HEK293 (cell line): ENCODE data around the gene AOAH.

Experiments
- CTCF ChIA-PET: fragments of 350-600 bp; formaldehyde crosslinking; extraction: SDS; loops from one replicate; lab custom pipeline; 2021; ENCODE audit warnings: antibody characterized with exemption; lab: Yijun Ruan, JAX
- POLR2A ChIA-PET: fragments of 300-600 bp; formaldehyde crosslinking; extraction: SDS; loops from one replicate; lab custom pipeline; 2020; ENCODE audit warnings: antibody characterized with exemption, inconsistent platforms; lab: Yijun Ruan, JAX
- H3K27ac ChIP-seq: fragments of 200-500 bp; sonication (Bioruptor generic); 2 replicates; pipeline ENCODE4 v1.5.1; 2014; ENCODE audit warnings: low read depth, low read length, control low read depth, inconsistent platforms; ENCODE audit errors: extremely low read depth
- H3K36me3 ChIP-seq, 2 experiments: fragments of 200-500 bp in 1 of 2; sonication (Bioruptor generic) in 1 of 2; 1 replicate in 1 of 2; 2 replicates in 1 of 2; pipeline ENCODE4 v1.5.1; 2014 to 2017; ENCODE audit warnings: inconsistent platforms in 2 of 2, low read length in 2 of 2; ENCODE audit not compliant: control insufficient read depth in 2 of 2, insufficient read depth in 1 of 2
- H3K4me1 ChIP-seq: fragments of 200-500 bp; sonication (Bioruptor generic); 2 replicates; pipeline ENCODE4 v1.5.1; 2014; ENCODE audit warnings: mild to moderate bottlenecking, low read length, inconsistent platforms; ENCODE audit not compliant: control insufficient read depth, insufficient read depth
- H3K4me3 ChIP-seq: 2 replicates; pipeline ENCODE4 v1.5.1; 2011; ENCODE audit warnings: low read depth, mild to moderate bottlenecking, control low read depth, low read length, moderate library complexity
- H3K9me3 ChIP-seq: fragments of 200-500 bp; sonication (Bioruptor generic); 2 replicates; pipeline ENCODE4 v1.5.1; 2014; ENCODE audit warnings: low read depth, low read length, inconsistent platforms; ENCODE audit not compliant: control insufficient read depth, insufficient read depth
- GFI1B ChIP-seq: fragments of 450-650 bp; formaldehyde crosslinking; IDR thresholded peaks from 2 replicates; pipeline ENCODE4 v1.5.1; 2016; ENCODE audit warnings: missing biosample characterization, missing genetic modification characterization
- GLIS1 ChIP-seq: fragments of 450-650 bp; formaldehyde crosslinking; IDR thresholded peaks from 2 replicates; pipeline ENCODE4 v1.5.1; 2016; ENCODE audit warnings: missing biosample characterization, missing genetic modification characterization
- IKZF3 ChIP-seq: fragments of 450-650 bp; IDR thresholded peaks from 2 replicates; pipeline ENCODE4 v1.5.0; 2018; ENCODE audit warnings: missing biosample characterization, mild to moderate bottlenecking, missing genetic modification characterization, moderate library complexity
- KLF16 ChIP-seq: fragments of 450-650 bp; formaldehyde crosslinking; IDR thresholded peaks from 2 replicates; pipeline ENCODE4 v1.5.1; 2017; ENCODE audit warnings: missing biosample characterization, missing genetic modification characterization
- KLF8 ChIP-seq: fragments of 450-650 bp; formaldehyde crosslinking; IDR thresholded peaks from 2 replicates; pipeline ENCODE4 v1.5.1; 2016; ENCODE audit warnings: missing biosample characterization, missing genetic modification characterization
- MEIS1 ChIP-seq: sonication (generic); formaldehyde crosslinking; IDR thresholded peaks from 2 replicates; pipeline ENCODE4 v1.8.1; 2022; ENCODE audit warnings: missing genetic modification reagents, mild to moderate bottlenecking, borderline replicate concordance
- OVOL3 ChIP-seq: fragments of 450-650 bp; formaldehyde crosslinking; IDR thresholded peaks from 2 replicates; pipeline ENCODE4 v1.5.1; 2016; ENCODE audit warnings: missing biosample characterization, missing genetic modification characterization
- SETDB1 ChIP-seq: IDR thresholded peaks from one replicate; pipeline ENCODE4 v1.6.1; 2017; ENCODE audit warnings: mild to moderate bottlenecking, low read length, moderate library complexity, mixed read lengths; ENCODE audit not compliant: insufficient read length
- WT1 ChIP-seq: fragments of 450-650 bp; formaldehyde crosslinking; IDR thresholded peaks from 2 replicates; pipeline ENCODE4 v1.5.1; 2016; ENCODE audit warnings: missing biosample characterization, missing genetic modification characterization
- ZNF112 ChIP-seq: fragments of 450-650 bp; formaldehyde crosslinking; IDR thresholded peaks from 2 replicates; pipeline ENCODE4 v1.5.0; 2017; ENCODE audit warnings: missing biosample characterization, missing genetic modification characterization
- ZNF248 ChIP-seq: fragments of 450-650 bp; formaldehyde crosslinking; IDR thresholded peaks from 2 replicates; pipeline ENCODE4 v1.5.1; 2017; ENCODE audit warnings: missing biosample characterization, missing genetic modification characterization
- ZNF335 ChIP-seq: fragments of 450-650 bp; formaldehyde crosslinking; conservative IDR thresholded peaks from 2 replicates; pipeline ENCODE4 v1.5.1; 2016; ENCODE audit warnings: missing biosample characterization, missing genetic modification characterization
- ZNF391 ChIP-seq: fragments of 450-650 bp; formaldehyde crosslinking; IDR thresholded peaks from 2 replicates; pipeline ENCODE4 v1.5.1; 2016; ENCODE audit warnings: low read depth, missing biosample characterization, missing genetic modification characterization, borderline replicate concordance
- ZNF426 ChIP-seq: fragments of 450-650 bp; formaldehyde crosslinking; IDR thresholded peaks from 2 replicates; pipeline ENCODE4 v1.5.1; 2017; ENCODE audit warnings: missing biosample characterization, missing genetic modification characterization, mild to moderate bottlenecking, inconsistent platforms, moderate library complexity
- ZNF544 ChIP-seq: fragments of 450-650 bp; formaldehyde crosslinking; IDR thresholded peaks from 2 replicates; pipeline ENCODE4 v1.5.0; 2017; ENCODE audit warnings: missing biosample characterization, missing genetic modification characterization
- ZNF701 ChIP-seq: fragments of 450-650 bp; formaldehyde crosslinking; IDR thresholded peaks from 2 replicates; pipeline ENCODE4 v1.5.1; 2016; ENCODE audit warnings: missing biosample characterization, missing genetic modification characterization
- ZNF830 ChIP-seq: fragments of 450-650 bp; IDR thresholded peaks from 2 replicates; pipeline ENCODE4 v1.5.0; 2018; ENCODE audit warnings: missing biosample characterization, missing genetic modification characterization, low read depth, mild to moderate bottlenecking, moderate library complexity
- ZSCAN30 ChIP-seq: fragments of 450-650 bp; IDR thresholded peaks from 2 replicates; pipeline ENCODE4 v1.5.1; 2018; ENCODE audit warnings: missing biosample characterization, mild to moderate bottlenecking, missing genetic modification characterization, moderate library complexity
- TF ChIP-seq, protein P1 (sequence below): fragments of 450-650 bp; formaldehyde crosslinking; IDR thresholded peaks from 2 replicates; pipeline ENCODE4 v1.5.1; 2017; ENCODE audit warnings: missing biosample characterization, mild to moderate bottlenecking, missing genetic modification characterization, moderate library complexity
- TF ChIP-seq, protein P2 (sequence below): fragments of 450-650 bp; formaldehyde crosslinking; IDR thresholded peaks from 2 replicates; pipeline ENCODE4 v1.5.1; 2016; ENCODE audit warnings: missing biosample characterization, missing genetic modification characterization
- TF ChIP-seq, protein P3 (sequence below): fragments of 450-650 bp; formaldehyde crosslinking; IDR thresholded peaks from 2 replicates; pipeline ENCODE4 v1.5.1; 2016; ENCODE audit warnings: missing biosample characterization, missing genetic modification characterization

AOAH gene

DNA sequence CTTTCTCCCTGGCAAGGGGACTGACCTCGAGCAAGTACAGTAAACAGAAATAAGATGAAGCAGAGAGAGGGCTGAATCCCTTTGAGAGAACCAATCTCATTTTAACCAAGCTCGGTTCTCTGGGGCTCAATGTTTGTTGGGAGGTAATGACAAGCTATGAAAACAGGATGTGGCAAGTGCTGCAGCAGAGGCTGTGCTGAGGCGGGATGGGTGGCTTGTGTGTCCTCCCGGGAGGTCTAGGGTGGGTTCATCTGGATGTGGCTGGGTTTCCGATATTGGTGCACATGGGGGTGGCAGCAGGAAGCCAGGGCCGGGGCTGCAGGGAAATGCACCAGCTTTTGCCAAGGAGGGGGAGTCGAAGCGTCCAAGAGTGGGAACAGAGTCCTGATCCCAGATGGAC lies 84.5 kb downstream of the AOAH start:
- no peak overlapping the region for H3K27ac ChIP-seq
- CTCF ChIA-PET = no interaction called here
- POLR2A ChIA-PET = no interaction called here

DNA sequence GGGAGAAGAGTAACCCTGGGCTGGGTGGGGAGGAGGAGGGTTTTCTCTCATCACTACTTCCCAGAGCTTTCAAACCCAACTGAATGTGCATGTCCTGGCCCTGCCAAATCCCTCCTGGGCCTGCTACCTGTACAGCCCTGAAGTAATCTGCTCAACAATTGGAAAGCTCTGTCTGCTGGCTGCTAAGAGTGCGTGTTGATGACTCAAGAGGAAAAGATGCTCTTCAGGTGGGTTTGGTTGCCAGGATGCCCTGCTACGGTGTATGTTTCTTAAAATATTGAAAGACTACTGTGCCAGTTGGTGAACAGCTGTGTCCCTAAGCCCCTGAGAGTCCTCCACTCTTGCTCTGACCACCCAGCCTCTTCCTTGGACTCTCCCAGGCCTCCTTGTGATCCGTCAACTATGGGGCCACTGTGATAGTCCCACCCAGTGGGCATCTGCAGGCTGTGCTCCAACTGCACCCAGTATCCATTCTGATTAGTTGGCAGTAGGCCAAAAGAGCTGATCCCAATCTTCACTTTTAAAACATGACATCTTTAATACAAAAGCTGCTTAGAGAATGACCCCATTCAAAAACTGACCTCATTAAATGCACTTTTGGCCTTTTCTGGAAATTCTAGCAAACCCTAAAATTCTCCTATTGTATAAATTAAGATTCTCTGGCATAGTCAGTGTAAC lies 85.6 kb downstream of the AOAH start:
- Histone ChIP-seq H3K4me3 (no peak overlapping the region), H3K4me1 (no peaks in the 10 kb centered on the region), H3K9me3 (no peaks in the 10 kb centered on the region), H3K27ac (no peak overlapping the region), H3K36me3 (no peaks in the 10 kb centered on the region)
- ChIA-PET POLR2A (no interaction called here), CTCF (interaction anchor here (0.6 to 1.6 kb wide), 8 partner anchors 12 to 1409 kb away, joined by 3 to 5 read pairs (median 3); no protein-coding TSS in a partner anchor)
- no peak for TF ChIP-seq GFI1B (tag by site-specific recombination)
- no peak for TF ChIP-seq WT1 (tag by site-specific recombination)
- TF ChIP-seq OVOL3 (tag by site-specific recombination) = no peak
- TF ChIP-seq KLF16 (tag by site-specific recombination) = no peak
- no peak for TF ChIP-seq ZNF391
- TF ChIP-seq ZNF335 (tag by site-specific recombination) = no peak
- TF ChIP-seq ZSCAN30 (tag by site-specific recombination) = no peak
- no peak for TF ChIP-seq ZNF701
- no peak for TF ChIP-seq ZNF112 (tag by site-specific recombination)
- TF ChIP-seq SETDB1 = no peak
- TF ChIP-seq MEIS1 (CRISPR knock-in tag) = no peak
- TF ChIP-seq, protein P1, sequence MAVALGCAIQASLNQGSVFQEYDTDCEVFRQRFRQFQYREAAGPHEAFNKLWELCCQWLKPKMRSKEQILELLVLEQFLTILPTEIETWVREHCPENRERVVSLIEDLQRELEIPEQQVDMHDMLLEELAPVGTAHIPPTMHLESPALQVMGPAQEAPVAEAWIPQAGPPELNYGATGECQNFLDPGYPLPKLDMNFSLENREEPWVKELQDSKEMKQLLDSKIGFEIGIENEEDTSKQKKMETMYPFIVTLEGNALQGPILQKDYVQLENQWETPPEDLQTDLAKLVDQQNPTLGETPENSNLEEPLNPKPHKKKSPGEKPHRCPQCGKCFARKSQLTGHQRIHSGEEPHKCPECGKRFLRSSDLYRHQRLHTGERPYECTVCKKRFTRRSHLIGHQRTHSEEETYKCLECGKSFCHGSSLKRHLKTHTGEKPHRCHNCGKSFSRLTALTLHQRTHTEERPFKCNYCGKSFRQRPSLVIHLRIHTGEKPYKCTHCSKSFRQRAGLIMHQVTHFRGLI (tag by site-specific recombination) = no peak

More for the DNA sequence above, 84.5 kb downstream of the AOAH start:
- H3K36me3 ChIP-seq = no peaks in the 10 kb centered on the region
- TF ChIP-seq, protein P2, sequence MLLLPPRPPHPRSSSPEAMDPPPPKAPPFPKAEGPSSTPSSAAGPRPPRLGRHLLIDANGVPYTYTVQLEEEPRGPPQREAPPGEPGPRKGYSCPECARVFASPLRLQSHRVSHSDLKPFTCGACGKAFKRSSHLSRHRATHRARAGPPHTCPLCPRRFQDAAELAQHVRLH (tag by site-specific recombination) = no peak
- no peak for TF ChIP-seq ZNF544 (tag by site-specific recombination)
- H3K4me1 ChIP-seq = no peaks in the 10 kb centered on the region
- H3K4me3 ChIP-seq = no peak overlapping the region
- no peaks in the 10 kb centered on the region for H3K9me3 ChIP-seq

DNA sequence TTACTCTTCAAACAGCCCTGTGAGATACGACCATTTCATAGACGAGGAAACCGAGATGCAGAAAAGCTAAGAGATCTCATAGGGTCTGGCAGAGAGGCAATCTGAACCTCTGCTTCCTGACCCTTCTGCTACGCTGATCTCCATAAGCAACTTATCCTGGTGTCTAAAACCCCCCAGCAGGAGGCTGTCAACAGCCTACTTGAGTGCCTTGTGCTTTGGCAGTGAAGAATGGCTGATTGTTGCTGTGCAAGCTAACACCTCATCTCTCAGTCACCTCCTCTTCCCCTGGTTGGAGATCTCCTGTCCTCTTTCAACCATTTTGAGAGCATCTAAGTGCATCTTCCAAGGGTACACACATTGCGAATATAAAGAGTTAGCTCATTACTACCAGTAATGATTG lies 86.2 kb downstream of the AOAH start:
- no peak overlapping the region for H3K4me3 ChIP-seq
- H3K4me1 ChIP-seq = no peaks in the 10 kb centered on the region
- CTCF ChIA-PET = interaction anchor here (0.8 to 1.6 kb wide), 6 partner anchors 11 to 544 kb away, joined by 3 to 5 read pairs (median 4); no protein-coding TSS in a partner anchor
- H3K36me3 ChIP-seq = no peaks in the 10 kb centered on the region
- no peak overlapping the region for H3K27ac ChIP-seq
- POLR2A ChIA-PET = no interaction called here
- no peak for TF ChIP-seq ZNF830 (tag by site-specific recombination)
- TF ChIP-seq, protein P3, sequence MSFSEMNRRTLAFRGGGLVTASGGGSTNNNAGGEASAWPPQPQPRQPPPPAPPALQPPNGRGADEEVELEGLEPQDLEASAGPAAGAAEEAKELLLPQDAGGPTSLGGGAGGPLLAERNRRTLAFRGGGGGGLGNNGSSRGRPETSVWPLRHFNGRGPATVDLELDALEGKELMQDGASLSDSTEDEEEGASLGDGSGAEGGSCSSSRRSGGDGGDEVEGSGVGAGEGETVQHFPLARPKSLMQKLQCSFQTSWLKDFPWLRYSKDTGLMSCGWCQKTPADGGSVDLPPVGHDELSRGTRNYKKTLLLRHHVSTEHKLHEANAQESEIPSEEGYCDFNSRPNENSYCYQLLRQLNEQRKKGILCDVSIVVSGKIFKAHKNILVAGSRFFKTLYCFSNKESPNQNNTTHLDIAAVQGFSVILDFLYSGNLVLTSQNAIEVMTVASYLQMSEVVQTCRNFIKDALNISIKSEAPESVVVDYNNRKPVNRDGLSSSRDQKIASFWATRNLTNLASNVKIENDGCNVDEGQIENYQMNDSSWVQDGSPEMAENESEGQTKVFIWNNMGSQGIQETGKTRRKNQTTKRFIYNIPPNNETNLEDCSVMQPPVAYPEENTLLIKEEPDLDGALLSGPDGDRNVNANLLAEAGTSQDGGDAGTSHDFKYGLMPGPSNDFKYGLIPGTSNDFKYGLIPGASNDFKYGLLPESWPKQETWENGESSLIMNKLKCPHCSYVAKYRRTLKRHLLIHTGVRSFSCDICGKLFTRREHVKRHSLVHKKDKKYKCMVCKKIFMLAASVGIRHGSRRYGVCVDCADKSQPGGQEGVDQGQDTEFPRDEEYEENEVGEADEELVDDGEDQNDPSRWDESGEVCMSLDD (tag by site-specific recombination) = no peak
- no peak for TF ChIP-seq ZNF426
- no peak for TF ChIP-seq ZSCAN30 (tag by site-specific recombination)
- no peak for TF ChIP-seq KLF8 (tag by site-specific recombination)
- TF ChIP-seq WT1 (tag by site-specific recombination) = no peak
- no peak for TF ChIP-seq GLIS1 (tag by site-specific recombination)
- TF ChIP-seq ZNF248 = no peak
- TF ChIP-seq IKZF3 (tag by site-specific recombination) = no peak
- no peaks in the 10 kb centered on the region for H3K9me3 ChIP-seq
